ENCODE measurements around the gene LSM3. TPM values are rescaled to one million over a fixed set of nuclear protein-coding genes. Genes with fewer than 3 reads are reported as not detected.

LSM3 gene
- total RNA-seq, 1 experiment from 2014 or later = 17.4 TPM

GRCh38 chr3:14239940-14240339 is 61.3 kb downstream of the LSM3 start:
- no TSS peak for BruUV-seq (replicated peaks)
- H3K27ac ChIP-seq (ENCODE audit: low read depth, low read length) = no peak overlapping the region
- no peak overlapping the region for H3K4me3 ChIP-seq (replicated peaks in 1 of 2; ENCODE audit: low read depth in 1 of 2, low read length in 2 of 2)
- H3K27me3 ChIP-seq (ENCODE audit: insufficient read depth, low read length) = no peaks in the 10 kb centered on the region
- H3K4me2 ChIP-seq (ENCODE audit: low read length) = no peak overlapping the region
- RAD21 ChIA-PET (ENCODE audit: low non-redundant PET in 1 of 2, low total read pairs in 2 of 2, uncharacterized antibody in 2 of 2, unreplicated experiment in 2 of 2) = interaction anchor here in 1 of 2 experiments (0.8 kb wide), 1 partner anchor 309 kb away, joined by 3 read pairs; no protein-coding TSS in a partner anchor
- CTCF ChIA-PET = no interaction called here
- H3K36me3 ChIP-seq (ENCODE audit: control insufficient read depth in 1 of 2, insufficient read depth in 2 of 2, low read length in 2 of 2) = no peaks in the 10 kb centered on the region
- H3K4me1 ChIP-seq (ENCODE audit: control insufficient read depth in 1 of 2, insufficient read depth in 2 of 2, low read length in 2 of 2) = no peaks in the 10 kb centered on the region; a peak in 1 of 4 replicates
- no peak overlapping the region for H3K9ac ChIP-seq (ENCODE audit: low read length)
- DNase-seq (ENCODE audit: low read depth, low spot score) = no peak
- no peaks in the 10 kb centered on the region for H4K20me1 ChIP-seq (ENCODE audit: insufficient read depth)
- H3K9me2 ChIP-seq (ENCODE audit: insufficient read depth) = no peaks in the 10 kb centered on the region
- intact Hi-C loops (cut with micrococcal nuclease) = no loop called here
- no peaks in the 10 kb centered on the region for H3K79me2 ChIP-seq (ENCODE audit: insufficient read depth, low read length)
- no peak for ATAC-seq
- POLR2A ChIA-PET = no interaction called here
- no peaks in the 10 kb centered on the region for H3K9me3 ChIP-seq (ENCODE audit: control insufficient read depth in 1 of 2, insufficient read depth in 1 of 2, low read depth in 1 of 2, low read length in 2 of 2)
- TF ChIP-seq, protein P1, sequence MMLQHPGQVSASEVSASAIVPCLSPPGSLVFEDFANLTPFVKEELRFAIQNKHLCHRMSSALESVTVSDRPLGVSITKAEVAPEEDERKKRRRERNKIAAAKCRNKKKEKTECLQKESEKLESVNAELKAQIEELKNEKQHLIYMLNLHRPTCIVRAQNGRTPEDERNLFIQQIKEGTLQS (IDR thresholded peaks at IDR 0.05) = no peak
- TF ChIP-seq EZH2phosphoT487 (IDR thresholded peaks at IDR 0.05; ENCODE audit: borderline replicate concordance) (no peak), CTCF (IDR thresholded peaks at IDR 0.05 in 2 of 3, conservative IDR thresholded peaks at IDR 0.05 in 1 of 3; ENCODE audit: borderline replicate concordance in 1 of 3, insufficient read depth in 1 of 3, low read depth in 2 of 3, low read length in 2 of 3) (no peak), MAX (IDR thresholded peaks at IDR 0.05) (no peak), FOSL1 (IDR thresholded peaks at IDR 0.05; ENCODE audit: low read depth) (no peak), ELF1 (IDR thresholded peaks at IDR 0.05; ENCODE audit: borderline replicate concordance, low read depth) (no peak), RAD21 (IDR thresholded peaks at IDR 0.05; ENCODE audit: low read depth) (no peak), EGR1 (IDR thresholded peaks at IDR 0.05; ENCODE audit: low read depth) (no peak), ZFX (IDR thresholded peaks at IDR 0.05) (no peak), CBX3 (IDR thresholded peaks at IDR 0.05; ENCODE audit: low read depth) (no peak), YY1 (IDR thresholded peaks at IDR 0.05; ENCODE audit: extremely low read depth, insufficient replicate concordance, low read depth, low read length) (no peak)
- H2AFZ ChIP-seq (ENCODE audit: low read depth, low read length, poor library complexity, severe bottlenecking) = no peak overlapping the region

Data from HCT116 (cell line).